Spleen (tissue), 11 donors: ENCODE data around the gene CELF6. TPM values are rescaled to one million over a fixed set of nuclear protein-coding genes. Genes with fewer than 3 reads are reported as not detected.

Experiments used
- DNase-seq: peaks from one replicate; pipeline ENCODE4 v3.0.0-alpha.2; 2020
- H3K27ac ChIP-seq, 8 donors: fragments of 200-600 bp; sonication (generic) in 7 of 8; 1 replicate in 4 of 8; 2 replicates in 4 of 8; pipeline versions ENCODE4 v1.5.0 to v1.8.0; 2016 to 2021; ENCODE audit warnings: inconsistent platforms in 4 of 8, mild to moderate bottlenecking in 4 of 8, moderate library complexity in 1 of 8
- H3K27me3 ChIP-seq, 7 donors: fragments of 200-600 bp; sonication (generic) in 6 of 7; replicated peaks in 1 of 7; 1 replicate in 4 of 7; 2 replicates in 3 of 7; pipeline versions ENCODE4 v1.5.0 to v1.8.0; 2016 to 2021; ENCODE audit warnings: inconsistent platforms in 3 of 7, mild to moderate bottlenecking in 1 of 7
- H3K36me3 ChIP-seq, 6 donors: fragments of 200-600 bp; sonication (generic) in 5 of 6; 1 replicate in 4 of 6; 2 replicates in 2 of 6; pipeline versions ENCODE4 v1.5.0 to v1.8.0; 2016 to 2021; ENCODE audit warnings: inconsistent platforms in 2 of 6
- H3K4me1 ChIP-seq, 6 donors: fragments of 200-600 bp; sonication (generic) in 5 of 6; 1 replicate in 3 of 6; 2 replicates in 3 of 6; pipeline versions ENCODE4 v1.5.0 to v1.8.0; 2016 to 2021; ENCODE audit warnings: inconsistent platforms in 3 of 6
- H3K4me3 ChIP-seq, 8 donors: fragments of 200-600 bp; sonication (generic) in 7 of 8; 1 replicate in 4 of 8; 2 replicates in 4 of 8; pipeline versions ENCODE4 v1.5.0 to v1.8.0; 2016 to 2021; ENCODE audit warnings: inconsistent platforms in 4 of 8, mild to moderate bottlenecking in 4 of 8, moderate library complexity in 2 of 8
- H3K9me3 ChIP-seq, 8 donors: fragments of 200-600 bp; sonication (generic) in 7 of 8; 1 replicate in 4 of 8; 2 replicates in 4 of 8; pipeline versions ENCODE4 v1.5.0 to v1.8.0; 2016 to 2021; ENCODE audit warnings: inconsistent platforms in 4 of 8
- CTCF ChIP-seq, 11 experiments: fragments of 200-600 bp in 7 of 11; fragments of 450-650 bp in 4 of 11; sonication (generic) in 4 of 11; IDR thresholded peaks in 8 of 11; conservative IDR thresholded peaks in 3 of 11; 1 replicate in 7 of 11; 2 replicates in 4 of 11; pipeline versions ENCODE4 v1.4.0 to v1.8.0; 2016 to 2021; ENCODE audit warnings: antibody characterized with exemption in 11 of 11, inconsistent platforms in 4 of 11, mild to moderate bottlenecking in 1 of 11
- POLR2A ChIP-seq, 3 donors: fragments of 450-650 bp; IDR thresholded peaks; one replicate each; pipeline ENCODE4 v1.5.1; 2017; ENCODE audit warnings: antibody characterized with exemption in 3 of 3, mild to moderate bottlenecking in 1 of 3
- POLR2AphosphoS5 ChIP-seq, 3 donors: sonication (generic); formaldehyde crosslinking; IDR thresholded peaks; one replicate each; pipeline ENCODE4 v1.5.1; 2017; ENCODE audit warnings: antibody characterized with exemption in 3 of 3
- WGBS, 5 donors: extraction: QIAGEN DNeasy Blood & Tissue Kit in 3 of 5; methylation state at CpG; one replicate each; pipeline versions ENCODE4 v1.1.5 to v1.1.7; 2013 to 2018; 5-methylcytosine and 5-hydroxymethylcytosine counted together
- intact Hi-C: fragments of 100-400 bp; cut with DNase I; formaldehyde crosslinking; loops from one replicate; pipeline ENCODE4 v1.15.0; 2023; ENCODE audit warnings: low total_unique reads
- polyA plus RNA-seq, 3 donors: library from polyadenylated mRNA; stranded (reverse); fragments of 200-250 nt; gene quantifications; one replicate each; pipeline ENCODE4 v1.2.1, GENCODE V29; 2013
- total RNA-seq, 7 donors: library from RNA; depleted of rRNA in 3 of 7; stranded (reverse); fragments of >200 nt in 3 of 7; fragmentation: NEBNext Ultra II Directional in 4 of 7; extraction: Animal tissue kit (Norgen Biotek cat#: 25700) in 4 of 7; gene quantifications; one replicate each; pipeline versions ENCODE4 v1.1.0 to v1.2.1, GENCODE V29; 2016 to 2021
- donor health status: healthy with polysubstance abuse.
- donor health status: DM: no; HTN: no; CAD: no; lungs with moderate emphysema.
- donor health status: DM: no; HTN: no; CAD: no.
- donor health status: Bipolar disorder and iron deficiency.
- donor health status: healthy.
- donor health status: DM: no; HTN: no; CAD: no.
- donor health status: DM: yes; HTN: yes; CAD: no.

Gene CELF6
- total and polyA plus RNA-seq, 10 donors, result 1.7 to 9.2 (median 3.8) TPM

GRCh38 chr15:72235298-72235697 is 84.7 kb downstream of the CELF6 start:
- Histone ChIP-seq H3K9me3 (no peaks in the 10 kb centered on the region), H3K36me3 (peaks cover 0 to 18% (median 6%) of the 10 kb centered on the region in 6 donors), H3K4me1 (peaks cover 0 to 47% (median 24%) of the 10 kb centered on the region in 6 donors), H3K27ac (no peak overlapping the region), H3K27me3 (no peaks in the 10 kb centered on the region), H3K4me3 (no peak overlapping the region)
- TF ChIP-seq CTCF (IDR thresholded peaks at IDR 0.05 in 8 of 11, conservative IDR thresholded peaks at IDR 0.05 in 3 of 11) (no peak), POLR2A (IDR thresholded peaks at IDR 0.05) (no peak), POLR2AphosphoS5 (IDR thresholded peaks at IDR 0.05) (no peak)
- intact Hi-C loops, result no loop called here
- WGBS, 5 donors, result 92 to 100% (median 97%) methylated on average over 4 of the region's 4 CpGs
- DNase-seq, result no peak

Other genes starting within 250 kb of the CELF6 start
- 10 to 100 TPM; 45.0 to 80.9 (median 57.7) TPM for gene MYO9A, start 202.0 kb downstream of the CELF6 start, total RNA-seq
- gene MYO9A, start 202.0 kb downstream of the CELF6 start, polyA plus RNA-seq, result 1 to 10 TPM; 1.7 to 2.4 (median 2.1) TPM
- 1 to 10 TPM in 6 of 7 donors, under 1 TPM in 1; 0.93 to 3.0 (median 1.5) TPM for gene SENP8, start 201.8 kb downstream of the CELF6 start, total RNA-seq
- 1 to 10 TPM in 1 of 3 donors, under 1 TPM in 2; 0.57 to 1.5 (median 0.89) TPM for gene SENP8, start 201.8 kb downstream of the CELF6 start, polyA plus RNA-seq
- under 1 TPM in 1 of 7 donors, not detected in 6; 0.34 TPM for gene GRAMD2A, start 122.4 kb downstream of the CELF6 start, total RNA-seq
- under 1 TPM; 0.03 to 0.11 (median 0.06) TPM for gene GRAMD2A, start 122.4 kb downstream of the CELF6 start, polyA plus RNA-seq
- gene PKM, start 89.0 kb downstream of the CELF6 start, total RNA-seq, result 100 to 1,000 TPM; 333 to 543 (median 379) TPM
- gene PKM, start 89.0 kb downstream of the CELF6 start, polyA plus RNA-seq, result 100 to 1,000 TPM; 156 to 250 (median 187) TPM
- gene PARP6, start 47.6 kb downstream of the CELF6 start, total RNA-seq, result 10 to 100 TPM; 54.8 to 77.6 (median 70.3) TPM
- 10 to 100 TPM; 43.9 to 99.5 (median 67.9) TPM for gene PARP6, start 47.6 kb downstream of the CELF6 start, polyA plus RNA-seq
- gene HEXA, start 55.9 kb upstream of the CELF6 start, total RNA-seq, result 100 to 1,000 TPM; 109 to 172 (median 129) TPM
- gene HEXA, start 55.9 kb upstream of the CELF6 start, polyA plus RNA-seq, result 100 to 1,000 TPM in 2 of 3 donors, 10 to 100 TPM in 1; 99.1 to 104 (median 103) TPM
- gene TMEM202, start 78.1 kb upstream of the CELF6 start, total RNA-seq, result not detected
- gene TMEM202, start 78.1 kb upstream of the CELF6 start, polyA plus RNA-seq, result not detected
- 100 to 1,000 TPM in 4 of 7 donors, 10 to 100 TPM in 3; 46.2 to 171 (median 147) TPM for gene ARIH1, start 154.2 kb upstream of the CELF6 start, total RNA-seq
- gene ARIH1, start 154.2 kb upstream of the CELF6 start, polyA plus RNA-seq, result 10 to 100 TPM; 14.8 to 24.2 (median 15.5) TPM